Loucy (cell line): Measurements from ENCODE around the gene IL20.

ENCODE experiments used
- H2AFZ ChIP-seq: fragments of 200-600 bp; sonication (generic); 2 replicates; pipeline ENCODE4 v1.6.0; 2016; ENCODE audit warnings: antibody characterized with exemption, mild to moderate bottlenecking, low read length, moderate library complexity
- H3F3A ChIP-seq: fragments of 200-600 bp; 2 replicates; pipeline ENCODE4 v1.6.0; 2016; ENCODE audit warnings: antibody characterized with exemption, low read depth, mild to moderate bottlenecking
- H3K27me3 ChIP-seq: fragments of 200-600 bp; sonication (generic); 2 replicates; pipeline ENCODE4 v1.6.1; 2014; ENCODE audit warnings: low read length, mild to moderate bottlenecking; ENCODE audit not compliant: insufficient read depth, poor library complexity, severe bottlenecking
- H3K36me3 ChIP-seq: fragments of 200-600 bp; sonication (generic); 2 replicates; pipeline ENCODE4 v1.6.1; 2016; ENCODE audit warnings: low read length; ENCODE audit not compliant: insufficient read depth
- H3K4me1 ChIP-seq: fragments of 200-600 bp; sonication (generic); 2 replicates; pipeline ENCODE4 v1.5.1; 2014; ENCODE audit warnings: low read length, mild to moderate bottlenecking; ENCODE audit not compliant: insufficient read depth, poor library complexity, severe bottlenecking
- H3K4me2 ChIP-seq: fragments of 200-600 bp; sonication (generic); 2 replicates; pipeline ENCODE4 v1.6.0; 2014; ENCODE audit warnings: antibody characterized with exemption, low read length, low read depth, mild to moderate bottlenecking; ENCODE audit not compliant: poor library complexity, severe bottlenecking
- H3K4me3 ChIP-seq: fragments of 200-600 bp; sonication (generic); 2 replicates; pipeline ENCODE4 v1.5.1; 2014; ENCODE audit warnings: low read length, mild to moderate bottlenecking, mixed read lengths; ENCODE audit not compliant: poor library complexity, severe bottlenecking
- H3K79me2 ChIP-seq: fragments of 200-600 bp; sonication (generic); 2 replicates; pipeline ENCODE4 v1.6.1; 2014; ENCODE audit warnings: low read length; ENCODE audit not compliant: insufficient read depth
- H3K9ac ChIP-seq: fragments of 200-600 bp; sonication (generic); 2 replicates; pipeline ENCODE4 v1.6.0; 2014; ENCODE audit warnings: mild to moderate bottlenecking, low read depth, low read length, moderate library complexity; ENCODE audit not compliant: poor library complexity, severe bottlenecking
- H3K9me2 ChIP-seq: fragments of 200-600 bp; sonication (generic); replicated peaks from 2 replicates; pipeline ENCODE4 v1.6.1; 2016; ENCODE audit warnings: low read depth, low read length, mixed read lengths
- H3K9me3 ChIP-seq: fragments of 200-600 bp; sonication (generic); 2 replicates; pipeline ENCODE4 v1.6.1; 2014; ENCODE audit warnings: mild to moderate bottlenecking, antibody characterized with exemption, low read length, low read depth; ENCODE audit not compliant: insufficient read depth
- H4K20me1 ChIP-seq: fragments of 200-600 bp; sonication (generic); 2 replicates; pipeline ENCODE4 v1.6.0; 2014; ENCODE audit warnings: antibody characterized with exemption, low read length, mild to moderate bottlenecking; ENCODE audit not compliant: insufficient read depth, poor library complexity, severe bottlenecking
- EZH2phosphoT487 ChIP-seq: fragments of 200-600 bp; IDR thresholded peaks from 2 replicates; pipeline ENCODE4 v1.6.1; 2018; ENCODE audit warnings: antibody characterized with exemption, mild to moderate bottlenecking, moderate library complexity, borderline replicate concordance
- TF ChIP-seq, protein P1 (sequence below): fragments of 200-600 bp; sonication (generic); conservative IDR thresholded peaks from 2 replicates; pipeline ENCODE4 v1.5.1; 2014; ENCODE audit warnings: mild to moderate bottlenecking, antibody characterized with exemption, low read length

IL20 gene

DNA sequence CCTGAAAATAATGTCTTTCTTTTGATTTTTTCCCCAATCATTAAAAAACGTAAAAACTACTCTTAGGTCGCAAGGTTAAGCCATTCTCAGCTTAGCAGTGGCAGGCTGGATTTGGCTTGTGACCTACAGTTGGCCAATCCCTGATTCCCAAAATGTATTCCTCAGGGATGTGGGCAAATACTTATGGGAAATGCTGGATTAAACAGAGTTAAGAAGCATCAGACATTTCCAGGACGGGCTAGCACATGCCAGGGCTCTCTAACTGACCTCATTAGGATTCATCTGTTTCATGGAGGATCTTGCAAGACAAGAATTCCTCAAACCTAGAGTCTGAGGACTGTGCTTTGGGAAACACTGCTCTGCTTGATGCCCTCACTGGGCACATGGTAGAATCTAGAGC, 30.8 kb downstream of the IL20 start:
- Histone ChIP-seq H3K9ac (no peak overlapping the region), H3F3A (no peaks in the 10 kb centered on the region), H2AFZ (no peak overlapping the region), H4K20me1 (no peaks in the 10 kb centered on the region), H3K79me2 (no peaks in the 10 kb centered on the region), H3K4me3 (no peak overlapping the region), H3K9me3 (no peaks in the 10 kb centered on the region), H3K4me2 (no peak overlapping the region), H3K9me2 (no peaks in the 10 kb centered on the region), H3K27me3 (no peaks in the 10 kb centered on the region), H3K36me3 (no peaks in the 10 kb centered on the region), H3K4me1 (no peaks in the 10 kb centered on the region)
- TF ChIP-seq, protein P1, sequence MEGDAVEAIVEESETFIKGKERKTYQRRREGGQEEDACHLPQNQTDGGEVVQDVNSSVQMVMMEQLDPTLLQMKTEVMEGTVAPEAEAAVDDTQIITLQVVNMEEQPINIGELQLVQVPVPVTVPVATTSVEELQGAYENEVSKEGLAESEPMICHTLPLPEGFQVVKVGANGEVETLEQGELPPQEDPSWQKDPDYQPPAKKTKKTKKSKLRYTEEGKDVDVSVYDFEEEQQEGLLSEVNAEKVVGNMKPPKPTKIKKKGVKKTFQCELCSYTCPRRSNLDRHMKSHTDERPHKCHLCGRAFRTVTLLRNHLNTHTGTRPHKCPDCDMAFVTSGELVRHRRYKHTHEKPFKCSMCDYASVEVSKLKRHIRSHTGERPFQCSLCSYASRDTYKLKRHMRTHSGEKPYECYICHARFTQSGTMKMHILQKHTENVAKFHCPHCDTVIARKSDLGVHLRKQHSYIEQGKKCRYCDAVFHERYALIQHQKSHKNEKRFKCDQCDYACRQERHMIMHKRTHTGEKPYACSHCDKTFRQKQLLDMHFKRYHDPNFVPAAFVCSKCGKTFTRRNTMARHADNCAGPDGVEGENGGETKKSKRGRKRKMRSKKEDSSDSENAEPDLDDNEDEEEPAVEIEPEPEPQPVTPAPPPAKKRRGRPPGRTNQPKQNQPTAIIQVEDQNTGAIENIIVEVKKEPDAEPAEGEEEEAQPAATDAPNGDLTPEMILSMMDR: no peak
- TF ChIP-seq EZH2phosphoT487: no peak

DNA sequence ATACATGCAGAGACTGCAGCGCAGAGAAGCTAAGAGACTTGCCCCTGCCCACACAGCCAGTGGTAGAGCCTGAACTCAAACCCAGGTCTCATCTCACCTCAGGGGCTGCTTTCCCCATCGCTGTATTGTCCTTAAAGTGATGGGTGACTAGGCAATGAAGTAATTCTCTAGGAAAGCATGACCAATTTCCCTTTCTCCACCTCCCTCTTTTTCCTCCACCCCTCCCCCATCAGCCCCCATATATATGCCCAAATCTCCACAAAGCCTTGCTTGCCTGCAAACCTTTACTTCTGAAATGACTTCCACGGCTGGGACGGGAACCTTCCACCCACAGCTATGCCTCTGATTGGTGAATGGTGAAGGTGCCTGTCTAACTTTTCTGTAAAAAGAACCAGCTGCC, 31.8 kb downstream of the IL20 start, which contains the start of gene IL24:
TSS of gene IL24 (plus strand) at position 269 of the 400 bp plus-strand sequence. CDS start 390 bp downstream, outside the sequence.
- Histone ChIP-seq H3K9me2 (no peaks in the 10 kb centered on the region), H3K4me2 (no peak within 1 kb of the TSS), H4K20me1 (no peaks in the 10 kb centered on the region), H2AFZ (no peak within 1 kb of the TSS), H3F3A (no peaks in the 10 kb centered on the region), H3K9ac (no peak within 1 kb of the TSS), H3K79me2 (no peaks in the 10 kb centered on the region), H3K4me1 (no peaks in the 10 kb centered on the region), H3K27me3 (no peaks in the 10 kb centered on the region), H3K4me3 (no peak within 1 kb of the TSS), H3K36me3 (no peaks in the 10 kb centered on the region), H3K9me3 (no peaks in the 10 kb centered on the region)
- TF ChIP-seq, protein P1: no peak
- TF ChIP-seq EZH2phosphoT487: no peak

DNA sequence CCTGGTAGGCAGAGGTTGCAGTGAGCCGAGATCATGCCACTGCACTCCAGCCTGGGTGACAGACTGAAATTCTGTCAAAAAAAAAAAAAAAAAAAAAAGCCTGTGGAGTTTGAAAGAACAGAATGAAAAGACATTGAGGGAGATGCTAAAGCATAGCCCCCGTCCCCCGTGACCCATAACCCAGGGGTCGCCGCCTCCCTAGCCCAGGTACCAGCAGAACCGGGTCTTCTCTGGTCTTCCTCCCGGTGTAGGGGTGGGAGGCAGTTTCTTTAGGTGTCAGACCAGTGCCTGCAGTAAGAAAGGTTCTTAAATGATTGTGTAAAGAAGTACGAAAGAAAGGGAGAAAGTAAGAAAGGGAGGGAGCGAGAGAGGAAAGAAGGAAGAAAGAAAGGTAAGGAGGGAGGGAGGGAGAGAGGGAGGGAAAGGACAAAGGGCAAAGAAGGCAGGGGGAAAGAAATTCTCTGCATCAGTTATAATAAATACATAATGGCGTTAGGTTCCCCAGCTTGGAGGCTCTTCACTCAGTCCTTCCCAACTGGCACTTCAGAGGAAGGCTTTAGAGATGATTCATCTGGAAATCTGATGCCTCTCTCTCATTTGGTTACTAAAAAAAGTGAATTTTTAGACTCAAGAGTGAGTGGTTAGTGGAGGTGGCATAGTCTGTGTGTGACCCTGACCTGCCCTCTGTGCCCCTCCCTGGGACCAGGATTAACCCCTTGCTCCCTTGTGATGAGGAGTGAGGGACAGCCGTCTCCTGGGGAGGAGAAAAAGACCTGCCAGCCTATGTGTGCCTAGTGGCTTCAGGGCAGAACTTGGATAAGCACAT, 32.9 kb downstream of the IL20 start:
- no peak for TF ChIP-seq EZH2phosphoT487
- TF ChIP-seq, protein P1: no peak
- Histone ChIP-seq H3K4me3 (no peak overlapping the region), H3K36me3 (no peaks in the 10 kb centered on the region), H3K4me2 (no peak overlapping the region), H4K20me1 (no peaks in the 10 kb centered on the region), H3K27me3 (no peaks in the 10 kb centered on the region), H2AFZ (no peak overlapping the region), H3K79me2 (no peaks in the 10 kb centered on the region), H3K4me1 (no peaks in the 10 kb centered on the region), H3K9ac (no peak overlapping the region), H3K9me2 (no peaks in the 10 kb centered on the region), H3F3A (no peaks in the 10 kb centered on the region), H3K9me3 (no peaks in the 10 kb centered on the region)
